HEK293 (cell line): Measurements from ENCODE around the gene PXYLP1.
A peak's percentile ranks its signal among the peaks of the same experiment; 100 is the strongest.

Source experiments
- CTCF ChIA-PET: fragments of 350-600 bp; formaldehyde crosslinking; extraction: SDS; loops from one replicate; lab custom pipeline; 2021; ENCODE audit warnings: antibody characterized with exemption; lab: Yijun Ruan, JAX
- POLR2A ChIA-PET: fragments of 300-600 bp; formaldehyde crosslinking; extraction: SDS; loops from one replicate; lab custom pipeline; 2020; ENCODE audit warnings: antibody characterized with exemption, inconsistent platforms; lab: Yijun Ruan, JAX
- H3K27ac ChIP-seq: fragments of 200-500 bp; sonication (Bioruptor generic); 2 replicates; pipeline ENCODE4 v1.5.1; 2014; ENCODE audit warnings: low read depth, low read length, control low read depth, inconsistent platforms; ENCODE audit errors: extremely low read depth
- H3K36me3 ChIP-seq, 2 experiments: fragments of 200-500 bp in 1 of 2; sonication (Bioruptor generic) in 1 of 2; 1 replicate in 1 of 2; 2 replicates in 1 of 2; pipeline ENCODE4 v1.5.1; 2014 to 2017; ENCODE audit warnings: inconsistent platforms in 2 of 2, low read length in 2 of 2; ENCODE audit not compliant: control insufficient read depth in 2 of 2, insufficient read depth in 1 of 2
- H3K4me1 ChIP-seq: fragments of 200-500 bp; sonication (Bioruptor generic); 2 replicates; pipeline ENCODE4 v1.5.1; 2014; ENCODE audit warnings: mild to moderate bottlenecking, low read length, inconsistent platforms; ENCODE audit not compliant: control insufficient read depth, insufficient read depth
- H3K4me3 ChIP-seq: 2 replicates; pipeline ENCODE4 v1.5.1; 2011; ENCODE audit warnings: low read depth, mild to moderate bottlenecking, control low read depth, low read length, moderate library complexity
- H3K9me3 ChIP-seq: fragments of 200-500 bp; sonication (Bioruptor generic); 2 replicates; pipeline ENCODE4 v1.5.1; 2014; ENCODE audit warnings: low read depth, low read length, inconsistent platforms; ENCODE audit not compliant: control insufficient read depth, insufficient read depth
- EGR2 ChIP-seq: fragments of 450-650 bp; formaldehyde crosslinking; IDR thresholded peaks from 2 replicates; pipeline ENCODE4 v1.5.1; 2016; ENCODE audit warnings: low read depth, missing biosample characterization, missing genetic modification characterization
- KLF1 ChIP-seq: fragments of 450-650 bp; formaldehyde crosslinking; IDR thresholded peaks from 2 replicates; pipeline ENCODE4 v1.5.1; 2016; ENCODE audit warnings: missing biosample characterization, missing genetic modification characterization
- TCF7L2 ChIP-seq: IDR thresholded peaks from 2 replicates; pipeline ENCODE4 v1.6.1; 2011; ENCODE audit warnings: low read depth, mild to moderate bottlenecking, inconsistent platforms, low read length, moderate library complexity, borderline replicate concordance
- ZBTB21 ChIP-seq: fragments of 450-650 bp; formaldehyde crosslinking; IDR thresholded peaks from 2 replicates; pipeline ENCODE4 v1.5.1; 2017; ENCODE audit warnings: missing biosample characterization, missing genetic modification characterization
- ZBTB6 ChIP-seq: fragments of 450-650 bp; formaldehyde crosslinking; IDR thresholded peaks from 2 replicates; pipeline ENCODE4 v1.5.1; 2017; ENCODE audit warnings: missing biosample characterization, missing genetic modification characterization
- ZFHX2 ChIP-seq: fragments of 450-650 bp; formaldehyde crosslinking; conservative IDR thresholded peaks from 2 replicates; pipeline ENCODE4 v1.5.1; 2016; ENCODE audit warnings: missing biosample characterization, missing genetic modification characterization
- ZFP69B ChIP-seq: fragments of 450-650 bp; formaldehyde crosslinking; IDR thresholded peaks from 2 replicates; pipeline ENCODE4 v1.5.1; 2016; ENCODE audit warnings: missing biosample characterization, missing genetic modification characterization
- ZNF132 ChIP-seq: fragments of 450-650 bp; formaldehyde crosslinking; IDR thresholded peaks from 2 replicates; pipeline ENCODE4 v1.5.1; 2017; ENCODE audit warnings: missing biosample characterization, missing genetic modification characterization, borderline replicate concordance
- ZNF157 ChIP-seq: fragments of 450-650 bp; formaldehyde crosslinking; IDR thresholded peaks from 2 replicates; pipeline ENCODE4 v1.5.1; 2016; ENCODE audit warnings: missing biosample characterization, missing genetic modification characterization
- ZNF202 ChIP-seq: fragments of 450-650 bp; formaldehyde crosslinking; IDR thresholded peaks from 2 replicates; pipeline ENCODE4 v1.5.1; 2016; ENCODE audit warnings: missing biosample characterization, missing genetic modification characterization, borderline replicate concordance
- ZNF211 ChIP-seq: fragments of 450-650 bp; formaldehyde crosslinking; IDR thresholded peaks from 2 replicates; pipeline ENCODE4 v1.5.1; 2016; ENCODE audit warnings: low read depth, missing biosample characterization, missing genetic modification characterization
- ZNF214 ChIP-seq: fragments of 450-650 bp; formaldehyde crosslinking; IDR thresholded peaks from 2 replicates; pipeline ENCODE4 v1.5.1; 2017; ENCODE audit warnings: missing biosample characterization, mild to moderate bottlenecking, missing genetic modification characterization, borderline replicate concordance
- ZNF266 ChIP-seq: fragments of 450-650 bp; formaldehyde crosslinking; IDR thresholded peaks from 2 replicates; pipeline ENCODE4 v1.5.1; 2016; ENCODE audit warnings: missing biosample characterization, missing genetic modification characterization, low read depth
- ZNF274 ChIP-seq, 2 experiments: fragments of 200-500 bp in 1 of 2; fragments of 450-650 bp in 1 of 2; sonication (Bioruptor generic) in 1 of 2; formaldehyde crosslinking in 1 of 2; IDR thresholded peaks; 2 replicates each; pipeline versions ENCODE4 v1.5.1 to v1.6.1; 2014 to 2016; ENCODE audit warnings: borderline replicate concordance in 1 of 2, inconsistent platforms in 1 of 2, low read length in 1 of 2, missing biosample characterization in 1 of 2, missing genetic modification characterization in 1 of 2
- ZNF335 ChIP-seq: fragments of 450-650 bp; formaldehyde crosslinking; conservative IDR thresholded peaks from 2 replicates; pipeline ENCODE4 v1.5.1; 2016; ENCODE audit warnings: missing biosample characterization, missing genetic modification characterization
- ZNF350 ChIP-seq: fragments of 450-650 bp; formaldehyde crosslinking; IDR thresholded peaks from 2 replicates; pipeline ENCODE4 v1.5.0; 2017; ENCODE audit warnings: missing biosample characterization, mild to moderate bottlenecking, missing genetic modification characterization
- ZNF366 ChIP-seq: fragments of 450-650 bp; formaldehyde crosslinking; conservative IDR thresholded peaks from 2 replicates; pipeline ENCODE4 v1.5.1; 2016; ENCODE audit warnings: missing biosample characterization, missing genetic modification characterization
- ZNF404 ChIP-seq: fragments of 450-650 bp; formaldehyde crosslinking; IDR thresholded peaks from 2 replicates; pipeline ENCODE4 v1.5.1; 2017; ENCODE audit warnings: missing biosample characterization, missing genetic modification characterization
- ZNF560 ChIP-seq: fragments of 450-650 bp; formaldehyde crosslinking; IDR thresholded peaks from 2 replicates; pipeline ENCODE4 v1.5.1; 2017; ENCODE audit warnings: missing biosample characterization, missing genetic modification characterization, borderline replicate concordance
- ZNF629 ChIP-seq: fragments of 450-650 bp; formaldehyde crosslinking; IDR thresholded peaks from 2 replicates; pipeline ENCODE4 v1.5.1; 2017; ENCODE audit warnings: missing biosample characterization, missing genetic modification characterization
- ZNF660 ChIP-seq: fragments of 450-650 bp; IDR thresholded peaks from 2 replicates; pipeline ENCODE4 v1.5.1; 2018; ENCODE audit warnings: missing biosample characterization, mild to moderate bottlenecking, missing genetic modification characterization
- ZNF664 ChIP-seq: fragments of 450-650 bp; formaldehyde crosslinking; IDR thresholded peaks from 2 replicates; pipeline ENCODE4 v1.5.1; 2016; ENCODE audit warnings: missing biosample characterization, missing genetic modification characterization
- ZNF670 ChIP-seq: fragments of 450-650 bp; formaldehyde crosslinking; IDR thresholded peaks from 2 replicates; pipeline ENCODE4 v1.5.1; 2016; ENCODE audit warnings: missing biosample characterization, missing genetic modification characterization, low read depth
- ZNF76 ChIP-seq: fragments of 450-650 bp; formaldehyde crosslinking; IDR thresholded peaks from 2 replicates; pipeline ENCODE4; 2016; ENCODE audit warnings: low read depth, missing biosample characterization, missing genetic modification characterization, borderline replicate concordance
- ZNF792 ChIP-seq: fragments of 450-650 bp; formaldehyde crosslinking; IDR thresholded peaks from 2 replicates; pipeline ENCODE4 v1.5.1; 2016; ENCODE audit warnings: missing biosample characterization, missing genetic modification characterization
- ZSCAN30 ChIP-seq: fragments of 450-650 bp; IDR thresholded peaks from 2 replicates; pipeline ENCODE4 v1.5.1; 2018; ENCODE audit warnings: missing biosample characterization, mild to moderate bottlenecking, missing genetic modification characterization, moderate library complexity
- TF ChIP-seq, protein P1 (sequence below): fragments of 450-650 bp; formaldehyde crosslinking; IDR thresholded peaks from 2 replicates; pipeline ENCODE4 v1.5.1; 2016; ENCODE audit warnings: missing biosample characterization, missing genetic modification characterization

PXYLP1 gene

GRCh38 chr3:141273700-141274410 is 42.2 kb downstream of the PXYLP1 start:
- ChIA-PET POLR2A (no interaction called here), CTCF (interaction anchor here (0.8 to 1.0 kb wide), 2 partner anchors 20 to 81 kb away, joined by 3 to 4 read pairs; no protein-coding TSS in a partner anchor)
- TF ChIP-seq EGR2 (tag by site-specific recombination) (peak; percentile 36; the same call in 1 of the 2 replicates), ZNF664 (tag by site-specific recombination) (no peak), ZNF157 (tag by site-specific recombination) (no peak), ZFHX2 (tag by site-specific recombination) (peak; percentile 28)
- H3K36me3 ChIP-seq, result peaks cover 0 to under 1% of the 10 kb centered on the region in 2 experiments; a peak in 1 of 3 replicates
- H3K27ac ChIP-seq, result no peak overlapping the region
- H3K4me1 ChIP-seq, result no peaks in the 10 kb centered on the region
- H3K9me3 ChIP-seq, result no peaks in the 10 kb centered on the region
- H3K4me3 ChIP-seq, result no peak overlapping the region

DNA sequence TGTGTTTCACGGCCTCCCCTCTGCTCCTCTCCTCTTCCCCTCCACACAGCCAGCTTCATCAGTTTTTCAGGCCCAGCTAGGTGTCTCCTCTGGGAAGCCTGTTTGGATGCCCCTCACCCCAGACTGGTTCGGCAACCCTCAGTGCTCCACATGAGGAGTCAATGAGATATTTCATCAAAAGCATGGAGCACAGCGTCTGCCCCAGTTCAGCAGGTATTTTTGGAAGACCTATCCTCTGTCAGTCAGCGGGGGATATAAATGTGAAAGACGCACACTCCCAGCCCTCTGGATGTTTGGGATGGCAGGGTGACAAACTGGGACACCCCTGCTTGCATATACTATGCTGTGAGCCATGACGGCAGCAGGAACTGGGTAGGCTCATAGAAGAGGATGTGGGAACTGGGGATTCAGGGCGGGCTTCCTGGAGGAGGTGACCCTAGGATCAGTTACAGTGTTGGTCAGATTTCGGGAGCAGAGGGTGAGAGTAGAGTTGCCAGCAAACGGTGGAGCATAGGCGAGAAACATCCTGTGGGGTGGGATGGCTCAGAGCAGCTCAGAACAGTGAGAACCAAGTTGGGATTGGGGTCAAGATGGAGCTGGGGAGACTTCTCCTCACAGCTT is 42.9 kb downstream of the PXYLP1 start:
- H3K9me3 ChIP-seq, result no peaks in the 10 kb centered on the region
- TF ChIP-seq ZNF76 (no peak), ZNF560 (tag by site-specific recombination) (no peak), ZNF629 (tag by site-specific recombination) (no peak), ZNF404 (tag by site-specific recombination) (no peak), ZBTB21 (tag by site-specific recombination) (no peak), ZNF792 (tag by site-specific recombination) (no peak), ZBTB6 (tag by site-specific recombination) (no peak), ZNF366 (tag by site-specific recombination) (no peak), ZNF350 (no peak), ZNF274 (IDR thresholded peaks at IDR 0.05; ENCODE audit: low read length) (no peak), ZNF274 (tag by site-specific recombination; IDR thresholded peaks at IDR 0.05; ENCODE audit: borderline replicate concordance) (no peak), ZNF335 (tag by site-specific recombination) (no peak), ZNF266 (no peak), ZNF670 (tag by site-specific recombination) (no peak), TCF7L2 (no peak)
- H3K36me3 ChIP-seq, result peaks cover 0 to 4% of the 10 kb centered on the region in 2 experiments; a peak in 1 of 3 replicates
- no peak overlapping the region for H3K27ac ChIP-seq
- no peak overlapping the region for H3K4me3 ChIP-seq
- ChIA-PET POLR2A (interaction anchor here (0.5 to 0.6 kb wide), 2 partner anchors 164 to 395 kb away, joined by 4 to 7 read pairs; no protein-coding TSS in a partner anchor), CTCF (interaction anchor here (0.9 kb wide), 1 partner anchor 42 kb away, joined by 3 read pairs; no protein-coding TSS in a partner anchor)
- no peaks in the 10 kb centered on the region for H3K4me1 ChIP-seq

- Histone ChIP-seq H3K4me3 (no peak overlapping the region), H3K36me3 (peaks cover 0 to 9% of the 10 kb centered on the region in 2 experiments; a peak in 1 of 3 replicates), H3K4me1 (no peaks in the 10 kb centered on the region), H3K9me3 (no peaks in the 10 kb centered on the region), H3K27ac (no peak overlapping the region)
- POLR2A ChIA-PET, result interaction anchor here (0.5 to 0.6 kb wide), 2 partner anchors 163 to 394 kb away, joined by 4 to 7 read pairs; no protein-coding TSS in a partner anchor
- CTCF ChIA-PET, result interaction anchor here (0.9 kb wide), 1 partner anchor 43 kb away, joined by 3 read pairs; no protein-coding TSS in a partner anchor
- no peak for TF ChIP-seq ZNF660 (tag by site-specific recombination)
- no peak for TF ChIP-seq ZNF132 (tag by site-specific recombination)
- no peak for TF ChIP-seq ZNF211 (tag by site-specific recombination)
- no peak for TF ChIP-seq KLF1 (tag by site-specific recombination)
- no peak for TF ChIP-seq ZNF214 (tag by site-specific recombination)
- TF ChIP-seq, protein P1, sequence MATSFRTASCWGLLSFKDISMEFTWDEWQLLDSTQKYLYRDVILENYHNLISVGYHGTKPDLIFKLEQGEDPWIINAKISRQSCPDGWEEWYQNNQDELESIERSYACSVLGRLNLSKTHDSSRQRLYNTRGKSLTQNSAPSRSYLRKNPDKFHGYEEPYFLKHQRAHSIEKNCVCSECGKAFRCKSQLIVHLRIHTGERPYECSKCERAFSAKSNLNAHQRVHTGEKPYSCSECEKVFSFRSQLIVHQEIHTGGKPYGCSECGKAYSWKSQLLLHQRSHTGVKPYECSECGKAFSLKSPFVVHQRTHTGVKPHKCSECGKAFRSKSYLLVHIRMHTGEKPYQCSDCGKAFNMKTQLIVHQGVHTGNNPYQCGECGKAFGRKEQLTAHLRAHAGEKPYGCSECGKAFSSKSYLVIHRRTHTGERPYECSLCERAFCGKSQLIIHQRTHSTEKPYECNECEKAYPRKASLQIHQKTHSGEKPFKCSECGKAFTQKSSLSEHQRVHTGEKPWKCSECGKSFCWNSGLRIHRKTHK (tag by site-specific recombination), result no peak
- no peak for TF ChIP-seq ZFP69B (tag by site-specific recombination)
- no peak for TF ChIP-seq ZNF202 (tag by site-specific recombination)
- no peak for TF ChIP-seq ZSCAN30
Measured at GRCh38 chr3:141275032-141275422, 43.4 kb downstream of the PXYLP1 start.
